OCI-LY3 (cell line): ENCODE measurements around the gene GAS5.
"Not testable (repeated sequence)": the region's sequence is repeated elsewhere in the genome, so short reads cannot be mapped to it uniquely, and the experiment has no call there.

Source experiments
- EZH2phosphoT487 ChIP-seq: fragments of 200-600 bp; shearing (Covaris generic); IDR thresholded peaks from 2 replicates; pipeline ENCODE4 v1.6.1; 2018; ENCODE audit warnings: antibody characterized with exemption, mixed run types, low read depth
- TF ChIP-seq, protein P1 (sequence below): fragments of 200-600, 300-600 bp; sonication (generic); IDR thresholded peaks from 2 replicates; pipeline ENCODE4 v1.5.1; 2014; ENCODE audit warnings: antibody characterized with exemption, low read length, low read depth

GRCh38 chr1:173859547-173859946 is 8.2 kb downstream of the GAS5 start:
- TF ChIP-seq, protein P1, sequence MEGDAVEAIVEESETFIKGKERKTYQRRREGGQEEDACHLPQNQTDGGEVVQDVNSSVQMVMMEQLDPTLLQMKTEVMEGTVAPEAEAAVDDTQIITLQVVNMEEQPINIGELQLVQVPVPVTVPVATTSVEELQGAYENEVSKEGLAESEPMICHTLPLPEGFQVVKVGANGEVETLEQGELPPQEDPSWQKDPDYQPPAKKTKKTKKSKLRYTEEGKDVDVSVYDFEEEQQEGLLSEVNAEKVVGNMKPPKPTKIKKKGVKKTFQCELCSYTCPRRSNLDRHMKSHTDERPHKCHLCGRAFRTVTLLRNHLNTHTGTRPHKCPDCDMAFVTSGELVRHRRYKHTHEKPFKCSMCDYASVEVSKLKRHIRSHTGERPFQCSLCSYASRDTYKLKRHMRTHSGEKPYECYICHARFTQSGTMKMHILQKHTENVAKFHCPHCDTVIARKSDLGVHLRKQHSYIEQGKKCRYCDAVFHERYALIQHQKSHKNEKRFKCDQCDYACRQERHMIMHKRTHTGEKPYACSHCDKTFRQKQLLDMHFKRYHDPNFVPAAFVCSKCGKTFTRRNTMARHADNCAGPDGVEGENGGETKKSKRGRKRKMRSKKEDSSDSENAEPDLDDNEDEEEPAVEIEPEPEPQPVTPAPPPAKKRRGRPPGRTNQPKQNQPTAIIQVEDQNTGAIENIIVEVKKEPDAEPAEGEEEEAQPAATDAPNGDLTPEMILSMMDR, result not testable (repeated sequence)
- not testable (repeated sequence) for TF ChIP-seq EZH2phosphoT487
